Osteoblast (primary cell): ENCODE results near the gene HES1. TPM values are rescaled to one million over a fixed set of nuclear protein-coding genes. Genes with fewer than 3 reads are reported as not detected.
A peak's percentile ranks its signal among the peaks of the same experiment; 100 is the strongest.
"Not testable (repeated sequence)": the region's sequence is repeated elsewhere in the genome, so short reads cannot be mapped to it uniquely, and the experiment has no call there.

ENCODE experiments used
- DNase-seq: peaks from one replicate; pipeline ENCODE4 v3.0.0; 2011; ENCODE audit warnings: low spot score, mixed read lengths; ENCODE audit not compliant: insufficient read length; ENCODE audit errors: missing footprints
- H2AFZ ChIP-seq: 2 replicates; pipeline ENCODE4 v1.6.0; 2011; ENCODE audit warnings: mild to moderate bottlenecking, low read length
- H3K27ac ChIP-seq: 2 replicates; pipeline ENCODE4 v1.5.1; 2011; ENCODE audit warnings: mild to moderate bottlenecking, low read depth, low read length, moderate library complexity
- H3K27me3 ChIP-seq: 2 replicates; pipeline ENCODE4 v1.6.0; 2012; ENCODE audit warnings: mild to moderate bottlenecking, control low read depth, inconsistent platforms, low read length, moderate library complexity; ENCODE audit not compliant: insufficient read depth
- H3K36me3 ChIP-seq: 2 replicates; pipeline ENCODE4 v1.5.1; 2011; ENCODE audit warnings: mild to moderate bottlenecking, low read length, control low read depth, moderate library complexity; ENCODE audit not compliant: insufficient read depth
- H3K4me1 ChIP-seq: 2 replicates; pipeline ENCODE4 v1.5.1; 2011; ENCODE audit warnings: mild to moderate bottlenecking, low read length, control low read depth, moderate library complexity; ENCODE audit not compliant: insufficient read depth
- H3K4me2 ChIP-seq: 2 replicates; pipeline ENCODE4 v1.6.0; 2011; ENCODE audit warnings: mild to moderate bottlenecking, low read length; ENCODE audit not compliant: insufficient read depth
- H3K4me3 ChIP-seq: fragments of 200-600 bp; sonication (generic); 3 replicates; pipeline ENCODE4 v1.5.1; 2012; ENCODE audit warnings: mild to moderate bottlenecking, low read length, inconsistent platforms; ENCODE audit not compliant: insufficient read depth
- H3K79me2 ChIP-seq: 2 replicates; pipeline ENCODE4 v1.6.0; 2012; ENCODE audit warnings: mild to moderate bottlenecking, low read length, control low read depth, inconsistent platforms; ENCODE audit not compliant: insufficient read depth
- H3K9me3 ChIP-seq: 2 replicates; pipeline ENCODE4 v1.5.1; 2011; ENCODE audit warnings: low read depth, low read length, control low read depth
- H4K20me1 ChIP-seq: 2 replicates; pipeline ENCODE4 v1.6.0; 2012; ENCODE audit warnings: mild to moderate bottlenecking, low read length, control low read depth; ENCODE audit not compliant: insufficient read depth
- total RNA-seq: library from RNA; depleted of rRNA; stranded (reverse); fragments of >200 nt; gene quantifications from 2 replicates; pipeline ENCODE4 v1.2.3, GENCODE V29; 2012
- TF ChIP-seq, protein P1 (sequence below): IDR thresholded peaks from 2 replicates; pipeline ENCODE4 v1.5.1; 2011; ENCODE audit warnings: mild to moderate bottlenecking, low read depth, low read length, moderate library complexity; ENCODE audit errors: extremely low read depth

HES1 gene
- total RNA-seq, 1 donor = 4.7 TPM

DNA sequence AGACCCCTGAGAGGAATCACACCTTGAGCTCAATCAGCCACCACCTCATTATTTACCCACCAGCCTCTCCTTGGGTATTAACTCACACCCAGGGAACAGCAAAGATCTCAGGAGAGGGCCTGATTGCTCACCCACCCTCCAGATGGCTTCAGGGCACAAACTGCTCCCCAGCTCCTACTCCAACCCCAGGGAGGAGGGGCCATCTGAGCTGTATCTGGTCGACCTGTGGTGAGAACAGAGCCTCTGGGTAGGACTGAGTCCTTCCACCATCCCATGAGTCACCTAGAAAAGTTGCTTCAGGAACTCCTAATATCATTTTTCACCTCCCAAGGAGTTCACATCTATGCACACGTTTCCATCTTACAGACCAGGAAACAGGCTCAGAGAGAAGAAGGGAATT, 44.8 kb upstream of the HES1 start:
- peaks cover 21% of the 10 kb centered on the region for H3K4me1 ChIP-seq
- H3K9me3 ChIP-seq = no peaks in the 10 kb centered on the region
- H2AFZ ChIP-seq = no peak overlapping the region
- H3K27ac ChIP-seq = no peak overlapping the region
- H3K4me2 ChIP-seq = no peak overlapping the region
- H3K79me2 ChIP-seq = no peaks in the 10 kb centered on the region
- no peak overlapping the region for H3K4me3 ChIP-seq
- H4K20me1 ChIP-seq = no peaks in the 10 kb centered on the region
- no peaks in the 10 kb centered on the region for H3K36me3 ChIP-seq
- no peaks in the 10 kb centered on the region for H3K27me3 ChIP-seq
- peak; percentile 69 for DNase-seq
- TF ChIP-seq, protein P1, sequence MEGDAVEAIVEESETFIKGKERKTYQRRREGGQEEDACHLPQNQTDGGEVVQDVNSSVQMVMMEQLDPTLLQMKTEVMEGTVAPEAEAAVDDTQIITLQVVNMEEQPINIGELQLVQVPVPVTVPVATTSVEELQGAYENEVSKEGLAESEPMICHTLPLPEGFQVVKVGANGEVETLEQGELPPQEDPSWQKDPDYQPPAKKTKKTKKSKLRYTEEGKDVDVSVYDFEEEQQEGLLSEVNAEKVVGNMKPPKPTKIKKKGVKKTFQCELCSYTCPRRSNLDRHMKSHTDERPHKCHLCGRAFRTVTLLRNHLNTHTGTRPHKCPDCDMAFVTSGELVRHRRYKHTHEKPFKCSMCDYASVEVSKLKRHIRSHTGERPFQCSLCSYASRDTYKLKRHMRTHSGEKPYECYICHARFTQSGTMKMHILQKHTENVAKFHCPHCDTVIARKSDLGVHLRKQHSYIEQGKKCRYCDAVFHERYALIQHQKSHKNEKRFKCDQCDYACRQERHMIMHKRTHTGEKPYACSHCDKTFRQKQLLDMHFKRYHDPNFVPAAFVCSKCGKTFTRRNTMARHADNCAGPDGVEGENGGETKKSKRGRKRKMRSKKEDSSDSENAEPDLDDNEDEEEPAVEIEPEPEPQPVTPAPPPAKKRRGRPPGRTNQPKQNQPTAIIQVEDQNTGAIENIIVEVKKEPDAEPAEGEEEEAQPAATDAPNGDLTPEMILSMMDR = no peak

DNA sequence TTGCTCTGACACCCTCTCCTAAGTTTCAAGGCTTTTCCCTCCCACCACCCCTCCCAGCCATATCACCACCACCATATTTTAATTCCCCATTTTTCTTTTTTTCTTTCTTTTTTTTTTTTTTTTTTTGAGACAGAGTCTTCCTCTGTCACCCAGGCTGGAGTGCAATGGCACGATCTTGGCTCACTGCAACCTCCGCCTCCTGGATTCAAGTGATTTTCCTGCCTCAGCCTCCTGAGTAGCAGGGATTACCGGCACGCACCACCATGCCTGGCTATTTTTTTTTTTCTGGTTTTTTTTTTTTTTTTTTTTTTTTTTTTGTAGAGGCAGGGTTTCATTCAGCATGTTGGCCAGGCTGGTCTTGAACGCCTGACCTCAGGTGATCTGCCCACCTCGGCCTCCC, 44.1 kb upstream of the HES1 start:
- not testable (repeated sequence) for H3K4me2 ChIP-seq, H4K20me1 ChIP-seq, H3K79me2 ChIP-seq, H3K36me3 ChIP-seq, H2AFZ ChIP-seq, DNase-seq, H3K27me3 ChIP-seq, H3K9me3 ChIP-seq, H3K4me3 ChIP-seq, H3K27ac ChIP-seq
- peaks cover 21% of the 10 kb centered on the region for H3K4me1 ChIP-seq

DNA sequence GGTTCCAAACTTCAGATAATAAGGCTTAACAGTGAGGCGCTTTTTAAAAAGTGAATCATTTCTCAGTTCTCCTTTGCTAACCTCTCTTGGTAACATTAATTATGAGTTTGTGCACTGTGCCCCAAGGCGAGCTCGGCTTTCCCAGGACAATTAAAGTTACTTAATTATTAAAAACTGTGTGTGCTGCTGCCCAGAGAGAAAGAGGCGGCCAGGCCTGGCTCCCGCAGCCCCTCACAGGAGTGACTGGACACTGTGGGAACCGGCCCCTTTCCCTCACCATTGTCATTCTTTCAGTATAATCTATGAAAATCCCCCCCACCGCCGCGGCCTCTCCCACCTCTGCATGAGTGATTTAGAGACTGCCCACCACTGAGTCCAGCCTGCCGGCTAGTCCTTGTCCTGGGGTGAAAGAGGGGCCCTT, 43.1 kb upstream of the HES1 start:
- Histone ChIP-seq H3K4me3 (no peak overlapping the region), H3K27me3 (peaks cover 8% of the 10 kb centered on the region), H4K20me1 (no peaks in the 10 kb centered on the region), H3K79me2 (no peaks in the 10 kb centered on the region), H3K9me3 (no peaks in the 10 kb centered on the region), H3K36me3 (no peaks in the 10 kb centered on the region), H2AFZ (no peak overlapping the region), H3K4me1 (peaks cover 21% of the 10 kb centered on the region), H3K4me2 (no peak overlapping the region), H3K27ac (no peak overlapping the region)
- TF ChIP-seq, protein P1 = no peak
- DNase-seq = no peak

DNA sequence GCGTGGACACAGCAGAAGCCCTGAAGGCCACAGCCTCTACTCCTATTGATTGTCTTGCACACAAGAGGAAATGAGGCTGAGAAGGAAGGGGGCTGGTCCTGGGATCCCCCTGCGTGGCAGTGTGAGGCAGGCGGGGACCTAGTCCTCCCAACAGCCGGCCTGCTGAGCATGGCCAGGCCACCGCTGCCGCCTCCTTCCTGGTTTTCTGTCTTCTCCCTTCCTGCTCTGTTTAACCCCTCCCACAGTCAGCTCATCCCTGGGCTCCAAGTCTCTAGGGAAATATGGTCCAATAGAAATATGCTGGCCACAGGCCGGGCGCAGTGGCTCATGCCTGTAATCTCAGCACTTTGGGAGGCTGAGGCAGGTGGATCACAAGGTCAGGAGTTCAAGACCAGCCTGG, 42.1 kb upstream of the HES1 start:
- Histone ChIP-seq H3K36me3 (no peaks in the 10 kb centered on the region), H2AFZ (no peak overlapping the region), H3K9me3 (no peaks in the 10 kb centered on the region), H3K27ac (no peak overlapping the region), H3K4me3 (no peak overlapping the region), H3K79me2 (no peaks in the 10 kb centered on the region), H3K4me2 (no peak overlapping the region), H4K20me1 (no peaks in the 10 kb centered on the region), H3K4me1 (peaks cover 16% of the 10 kb centered on the region), H3K27me3 (peaks cover 17% of the 10 kb centered on the region)
- TF ChIP-seq, protein P1 = no peak
- DNase-seq = no peak
